ENCODE data around the gene TCF19. TPM values are rescaled to one million over a fixed set of nuclear protein-coding genes. Genes with fewer than 3 reads are reported as not detected.
"Not testable (repeated sequence)": the region's sequence is repeated elsewhere in the genome, so short reads cannot be mapped to it uniquely, and the experiment has no call there.

Gene TCF19
- polyA plus RNA-seq, 3 donors, result 1.4 to 3.9 (median 2.4) TPM

DNA sequence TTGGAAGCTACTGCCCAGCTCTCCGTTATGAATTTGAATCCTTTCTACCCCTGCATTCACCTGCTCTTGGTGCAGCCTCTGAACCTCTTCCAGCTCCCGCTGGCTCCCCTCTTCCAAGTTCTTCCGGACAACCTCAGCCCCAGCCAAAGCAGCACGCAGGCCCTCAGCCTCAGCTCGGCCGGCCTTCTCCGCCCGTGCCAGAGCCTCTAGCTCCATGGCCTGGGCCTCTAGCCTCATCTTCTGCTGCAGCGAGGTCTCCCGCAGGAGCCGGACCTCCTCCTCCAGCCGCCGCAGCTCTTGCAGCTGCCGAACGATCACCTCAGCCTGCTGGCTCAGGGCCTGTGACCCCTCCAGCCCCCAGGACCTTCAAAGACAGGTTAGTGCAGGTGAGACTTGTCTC lies 4.0 kb upstream of the TCF19 start:
- 86 to 96% (median 95%) methylated on average over 15 of the region's 15 CpGs for WGBS, 3 donors
- H3K27ac ChIP-seq (ENCODE audit: low read depth, low read length), result no peak overlapping the region

DNA sequence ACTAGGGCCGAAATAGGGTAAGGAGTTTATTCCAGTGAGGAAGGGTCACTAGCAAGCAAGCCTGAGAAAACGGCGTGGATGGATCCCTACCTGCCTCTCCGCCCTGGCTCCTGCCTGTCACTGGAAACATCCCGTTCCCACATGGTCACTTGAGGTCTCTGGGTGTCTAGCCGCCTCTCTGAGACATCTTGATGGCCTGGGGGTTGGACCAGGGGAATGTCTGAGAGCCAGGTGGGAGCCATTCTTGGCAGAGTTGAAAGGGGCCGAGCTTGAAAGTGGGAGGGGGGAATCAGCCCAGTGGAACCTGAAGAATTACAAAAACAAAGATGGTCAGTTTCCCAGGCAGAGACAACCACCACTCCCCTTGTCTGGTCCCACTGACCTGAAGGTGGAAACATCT lies 1.7 kb upstream of the TCF19 start:
- no peak overlapping the region for H3K27ac ChIP-seq (ENCODE audit: low read depth, low read length)
- 91 to 95% (median 94%) methylated on average over 7 of the region's 7 CpGs for WGBS, 3 donors

DNA sequence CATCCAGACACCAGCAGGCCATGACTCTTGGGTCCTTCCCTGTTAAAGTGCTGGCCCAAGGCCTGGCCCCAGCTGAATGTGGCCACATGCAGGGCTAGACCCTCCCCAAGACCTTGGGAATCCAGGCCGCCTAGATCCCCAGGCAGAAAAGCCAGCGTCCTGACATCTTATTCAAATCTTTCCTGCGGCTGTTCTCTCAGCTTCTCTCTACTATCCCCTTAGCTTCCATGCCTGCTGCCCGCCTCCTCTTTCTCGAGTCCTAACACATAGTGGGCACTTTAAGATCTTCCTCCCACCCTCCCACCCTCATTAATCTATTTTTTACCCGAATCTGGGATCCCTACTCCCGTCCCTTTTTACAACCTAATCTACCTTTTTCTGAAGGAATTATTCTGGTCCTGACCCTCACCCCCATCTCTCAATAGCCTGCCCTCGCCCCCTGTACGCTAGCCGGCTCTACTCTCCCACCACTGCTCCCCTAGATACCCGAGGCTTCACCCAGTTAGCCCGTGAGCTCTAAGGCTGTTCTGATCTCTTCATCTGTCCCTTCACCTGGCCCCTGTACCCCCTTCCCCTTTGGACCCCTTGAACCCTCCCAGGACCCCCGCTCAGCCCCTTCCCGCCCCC lies 763 bp upstream of the TCF19 start, which contains the start of gene CCHCR1:
Gene CCHCR1 (minus strand): TSS at position 290 of the 627 bp plus-strand sequence. CDS start 202 bp downstream, at position 88.
- H3K27ac ChIP-seq (ENCODE audit: low read depth, low read length), result no peak within 1 kb of the TSS
- 3 to 14% (median 12%) methylated on average over 14 of the region's 14 CpGs for WGBS, 3 donors

DNA sequence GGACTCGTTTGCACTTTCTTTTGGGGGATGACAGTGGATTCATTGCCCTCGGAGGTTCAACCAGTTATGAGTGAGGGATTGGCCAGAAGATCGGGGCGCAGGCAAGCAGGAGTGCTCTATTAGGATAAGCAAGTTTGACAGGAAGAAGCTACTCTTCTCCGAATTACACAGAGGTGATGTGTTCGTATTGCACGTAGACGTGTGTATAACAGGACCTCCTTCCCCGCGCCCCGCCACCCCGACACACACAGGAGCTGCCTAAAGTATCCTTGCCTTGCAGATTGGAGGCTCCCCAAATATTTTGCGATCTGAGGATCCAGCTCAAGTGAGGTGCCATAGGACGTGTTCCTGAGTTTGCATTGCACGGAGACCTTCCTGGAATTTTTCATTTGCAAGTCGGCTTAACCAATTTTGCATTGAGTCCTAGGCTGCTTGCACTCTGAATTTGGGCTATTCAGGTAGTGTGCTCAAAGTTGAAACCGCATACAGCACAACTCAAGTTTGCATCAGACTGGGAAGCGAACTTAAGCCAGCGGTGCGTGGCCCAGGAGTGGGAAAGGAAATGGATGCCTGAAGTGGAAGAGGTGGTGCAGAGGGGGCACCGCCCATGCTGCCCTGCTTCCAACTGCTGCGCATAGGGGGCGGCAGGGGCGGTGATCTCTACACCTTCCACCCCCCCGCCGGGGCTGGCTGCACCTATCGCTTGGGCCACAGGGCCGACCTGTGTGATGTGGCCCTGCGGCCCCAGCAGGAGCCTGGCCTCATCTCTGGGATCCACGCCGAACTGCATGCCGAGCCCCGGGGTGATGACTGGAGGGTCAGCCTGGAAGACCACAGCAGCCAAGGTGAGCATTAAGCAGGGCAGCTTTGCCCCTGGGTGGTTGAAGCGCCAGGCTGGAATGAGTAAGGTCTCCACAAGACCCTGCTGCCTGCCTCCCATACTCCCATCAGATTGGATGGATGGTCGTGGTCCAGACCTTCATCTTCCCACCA lies 770 bp downstream of the TCF19 start:
- 20 to 26% (median 23%) methylated on average over 35 of the region's 35 CpGs for WGBS, 3 donors
- H3K27ac ChIP-seq (ENCODE audit: low read depth, low read length), result no peak overlapping the region

DNA sequence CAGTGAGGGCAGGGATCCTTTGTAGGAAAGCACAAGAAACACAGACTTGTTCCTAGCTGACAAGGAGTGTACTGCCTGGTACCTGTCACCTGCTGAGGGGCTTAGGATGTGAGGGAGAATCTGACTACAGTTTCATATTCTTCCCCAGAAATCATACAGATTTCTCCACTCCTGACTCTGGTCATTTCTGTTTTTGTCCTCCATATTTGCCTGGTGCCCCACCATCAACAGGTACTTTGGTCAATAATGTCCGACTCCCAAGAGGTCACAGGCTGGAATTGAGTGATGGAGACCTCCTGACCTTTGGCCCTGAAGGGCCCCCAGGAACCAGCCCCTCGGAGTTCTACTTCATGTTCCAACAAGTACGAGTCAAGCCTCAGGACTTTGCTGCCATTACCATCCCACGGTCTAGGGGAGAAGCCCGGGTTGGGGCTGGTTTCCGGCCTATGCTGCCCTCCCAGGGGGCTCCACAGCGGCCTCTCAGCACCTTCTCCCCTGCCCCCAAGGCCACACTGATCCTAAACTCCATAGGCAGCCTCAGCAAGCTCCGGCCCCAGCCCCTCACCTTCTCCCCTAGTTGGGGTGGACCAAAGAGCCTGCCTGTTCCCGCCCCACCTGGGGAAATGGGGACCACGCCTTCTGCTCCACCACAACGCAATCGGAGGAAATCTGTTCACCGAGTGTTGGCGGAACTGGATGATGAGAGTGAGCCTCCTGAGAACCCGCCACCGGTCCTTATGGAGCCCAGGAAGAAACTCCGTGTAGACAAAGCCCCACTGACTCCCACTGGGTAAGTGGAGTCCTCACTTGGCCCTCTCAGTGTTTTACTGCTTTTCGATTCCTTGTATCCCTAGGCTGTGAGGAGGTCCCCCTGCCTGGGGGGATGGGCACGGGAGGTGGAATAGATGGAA lies 3.1 kb downstream of the TCF19 start:
- no peak overlapping the region for H3K27ac ChIP-seq (ENCODE audit: low read depth, low read length)
- WGBS, 3 donors, result 91 to 92% (median 91%) methylated on average over 19 of the region's 19 CpGs

DNA sequence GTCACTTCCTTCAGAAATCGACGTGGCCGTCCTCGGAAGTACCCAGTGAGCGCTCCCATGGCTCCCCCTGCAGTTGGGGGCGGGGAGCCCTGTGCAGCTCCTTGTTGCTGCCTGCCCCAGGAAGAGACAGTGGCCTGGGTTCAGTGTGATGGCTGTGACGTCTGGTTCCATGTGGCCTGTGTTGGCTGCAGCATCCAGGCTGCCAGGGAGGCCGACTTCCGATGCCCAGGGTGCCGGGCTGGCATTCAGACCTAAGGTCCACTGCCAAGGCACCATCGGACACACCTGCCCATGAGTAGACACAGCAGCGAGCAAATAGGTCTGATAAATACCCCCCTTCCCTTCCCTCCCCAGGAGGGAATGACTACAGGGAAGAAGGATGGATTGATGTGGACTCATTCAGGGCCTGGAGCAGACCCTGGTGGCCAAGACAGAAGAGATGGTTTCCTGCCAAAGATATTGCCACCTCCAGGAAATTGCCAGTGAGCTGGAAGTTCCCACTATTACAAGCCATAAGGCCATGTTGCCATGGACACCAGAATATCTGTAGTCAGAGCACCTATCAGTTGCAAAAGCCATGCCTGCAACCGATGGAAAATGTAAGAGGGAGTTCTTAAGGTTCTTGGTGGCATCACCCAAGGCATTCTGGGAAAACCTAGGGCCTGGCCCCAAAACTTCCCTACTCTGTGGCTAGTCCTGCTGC lies 4.2 kb downstream of the TCF19 start:
- WGBS, 3 donors, result 85 to 88% (median 87%) methylated on average over 13 of the region's 13 CpGs

DNA sequence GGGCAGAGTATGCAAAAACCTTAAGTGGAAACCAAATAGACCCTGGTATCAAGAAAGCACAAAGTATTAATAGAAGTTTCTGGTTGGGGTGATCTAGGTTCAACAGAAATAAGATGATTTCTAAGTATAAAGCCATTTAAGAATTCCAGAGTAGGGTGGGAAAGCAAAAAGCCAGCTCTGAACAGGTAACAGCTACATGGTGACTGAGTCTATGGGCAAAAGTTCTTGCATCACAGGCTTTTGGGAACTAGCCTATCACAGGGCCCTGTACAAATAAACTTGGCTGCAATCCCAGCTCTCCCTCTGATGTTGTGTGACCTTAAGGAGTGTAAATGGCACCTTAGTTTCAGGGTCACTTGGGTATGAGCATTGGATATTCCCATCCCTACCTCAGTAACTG lies 5.5 kb downstream of the TCF19 start:
- no peak overlapping the region for H3K27ac ChIP-seq (ENCODE audit: low read depth, low read length)

More for the DNA sequence above, 4.2 kb downstream of the TCF19 start:
- no peak overlapping the region for H3K27ac ChIP-seq (ENCODE audit: low read depth, low read length)

DNA sequence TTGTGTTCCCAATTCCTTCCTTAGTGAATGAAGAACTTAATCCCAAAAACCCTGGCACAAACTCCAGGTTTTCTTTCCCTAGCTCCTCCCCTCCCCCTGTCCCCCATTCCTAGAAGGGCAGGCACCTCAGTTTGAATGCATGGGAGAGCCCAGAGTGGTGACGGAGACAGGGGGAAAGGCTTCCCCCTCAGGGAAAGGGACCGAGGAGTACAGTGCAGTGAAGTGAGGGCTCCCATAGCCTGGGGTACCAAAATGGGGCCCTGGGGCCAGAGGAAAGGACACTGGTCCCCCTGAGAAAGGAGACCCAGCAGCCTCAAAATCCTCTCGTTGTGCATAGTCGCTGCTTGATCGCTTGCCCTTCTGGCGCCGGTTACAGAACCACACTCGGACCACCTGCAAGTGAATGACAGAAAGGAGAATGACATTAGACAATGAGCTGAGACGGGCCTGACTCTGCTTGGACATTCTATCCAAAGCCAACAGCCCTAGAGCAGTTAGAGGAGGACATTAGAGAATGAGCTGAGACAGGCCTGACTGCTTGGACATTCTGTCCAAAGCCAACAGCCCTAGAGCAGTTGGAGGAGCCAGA lies 6.2 kb downstream of the TCF19 start:
- WGBS, 3 donors, result 90 to 96% (median 91%) methylated on average over 7 to 8 of the region's 9 CpGs
- H3K27ac ChIP-seq (ENCODE audit: low read depth, low read length), result not testable (repeated sequence)

DNA sequence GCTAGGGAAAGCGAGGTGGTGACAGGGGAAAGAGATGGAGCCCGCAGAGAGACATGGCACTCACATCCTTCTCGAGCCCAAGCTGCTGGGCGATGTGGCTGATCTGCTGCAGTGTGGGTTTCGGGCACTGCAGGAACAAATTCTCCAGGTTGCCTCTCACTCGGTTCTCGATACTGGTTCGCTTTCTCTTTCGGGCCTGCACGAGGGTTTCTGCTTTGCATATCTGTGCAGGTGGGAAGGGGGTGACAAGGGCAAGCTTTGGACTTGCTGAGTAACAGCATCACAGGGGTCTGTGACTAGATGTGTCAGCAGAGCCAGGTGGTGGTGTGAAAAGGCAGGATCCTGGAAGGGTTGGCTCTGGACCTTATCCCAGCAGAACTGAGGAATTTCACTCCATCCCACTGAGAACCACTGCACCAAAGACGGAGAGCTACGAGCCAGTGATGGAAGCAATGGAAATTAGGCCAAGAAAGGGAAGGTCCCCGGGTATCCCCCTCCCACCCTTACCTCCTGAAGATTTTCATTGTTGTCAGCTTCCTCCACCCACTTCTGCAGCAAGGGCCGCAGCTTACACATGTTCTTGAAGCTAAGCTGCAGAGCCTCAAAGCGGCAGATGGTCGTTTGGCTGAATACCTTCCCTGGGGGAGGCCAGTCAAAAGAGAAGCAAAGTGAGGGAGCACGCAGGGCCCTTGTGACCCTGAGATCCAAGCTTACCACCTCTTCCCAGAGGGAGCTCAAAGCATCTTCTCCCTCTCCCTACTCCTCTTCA lies 6.9 kb downstream of the TCF19 start:
- 78 to 93% (median 81%) methylated on average over 17 of the region's 17 CpGs for WGBS, 3 donors

DNA sequence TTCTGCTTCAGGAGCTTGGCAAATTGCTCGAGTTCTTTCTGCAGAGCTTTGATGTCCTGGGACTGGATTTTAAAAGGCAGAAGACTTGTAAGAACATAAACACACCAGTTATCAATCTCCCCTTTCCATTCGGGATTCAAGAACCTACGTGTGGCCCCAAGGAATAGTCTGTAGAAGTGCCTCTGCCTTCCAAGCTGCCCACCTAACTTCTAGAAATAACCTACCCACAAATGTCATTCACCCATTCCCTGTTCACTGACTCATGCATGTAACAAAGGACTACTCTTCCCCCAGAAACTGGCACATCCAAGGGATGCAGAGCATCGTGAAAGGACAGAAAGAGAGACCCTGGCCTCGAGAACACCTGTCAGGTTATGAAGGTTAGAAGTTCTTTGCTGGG lies 7.6 kb downstream of the TCF19 start:
- H3K27ac ChIP-seq (ENCODE audit: low read depth, low read length), result no peak overlapping the region
- 68 to 86% (median 77%) methylated on average over 5 of the region's 5 CpGs for WGBS, 3 donors

More for the DNA sequence above, 6.9 kb downstream of the TCF19 start:
- H3K27ac ChIP-seq (ENCODE audit: low read depth, low read length), result not testable (repeated sequence)

DNA sequence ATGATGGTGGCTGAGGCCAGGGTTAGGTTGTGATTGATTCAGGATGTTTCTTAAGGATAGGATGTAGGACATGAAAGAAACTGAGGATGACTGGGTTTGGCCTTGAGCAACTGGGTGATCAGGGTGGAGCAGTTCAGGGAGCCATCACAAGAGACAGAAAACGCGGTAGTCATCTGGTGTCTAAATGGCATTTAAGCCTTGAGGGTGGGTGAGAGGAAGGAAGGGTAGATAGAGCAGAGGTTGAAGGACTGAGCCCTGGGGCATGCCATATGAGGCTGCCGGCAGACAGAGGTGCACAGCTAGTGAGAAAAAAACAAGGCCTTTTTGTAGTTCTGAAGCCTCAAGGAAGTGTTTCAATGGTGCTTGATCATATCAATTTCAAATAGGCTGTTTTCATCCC lies 10.2 kb downstream of the TCF19 start:
- H3K27ac ChIP-seq (ENCODE audit: low read depth, low read length), result no peak overlapping the region
- 76 to 94% (median 87%) methylated on average over 3 of the region's 3 CpGs for WGBS, 3 donors

DNA sequence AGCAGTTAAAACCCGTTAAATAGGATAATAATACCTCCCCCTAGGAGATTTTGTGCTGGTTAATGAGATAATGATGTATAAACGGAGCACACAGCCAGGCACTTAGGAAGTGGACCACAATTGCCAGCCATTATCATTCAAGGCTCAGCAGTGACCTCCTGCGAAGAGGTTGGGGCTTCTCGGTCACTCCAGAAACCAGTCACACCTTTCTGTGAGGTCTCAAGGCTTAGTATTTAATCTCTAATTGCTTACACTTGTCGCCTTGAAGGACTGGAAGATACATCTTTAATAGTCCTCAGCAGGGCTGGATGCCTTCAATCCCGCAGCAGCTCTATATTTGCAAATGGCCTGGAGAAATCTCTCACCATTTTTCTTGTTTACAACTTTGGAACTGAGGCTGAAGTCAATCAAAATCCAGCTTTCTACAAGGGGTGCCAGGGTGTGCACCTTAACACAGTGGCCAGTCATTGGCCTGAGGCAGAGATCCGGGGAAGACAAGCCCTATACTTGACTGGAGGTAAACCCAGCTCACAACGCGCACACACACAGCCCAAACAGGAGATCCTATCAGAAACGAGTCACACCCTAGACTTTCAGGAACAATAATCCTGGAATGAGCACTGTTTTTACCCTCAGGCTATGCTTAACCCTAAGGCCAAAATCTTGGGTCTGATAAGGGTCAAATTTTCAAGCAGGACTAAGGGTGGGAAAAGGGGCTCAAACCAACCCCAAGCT lies 10.9 kb downstream of the TCF19 start:
- no peak overlapping the region for H3K27ac ChIP-seq (ENCODE audit: low read depth, low read length)
- WGBS, 3 donors, result 81 to 86% (median 85%) methylated on average over 10 of the region's 10 CpGs

DNA sequence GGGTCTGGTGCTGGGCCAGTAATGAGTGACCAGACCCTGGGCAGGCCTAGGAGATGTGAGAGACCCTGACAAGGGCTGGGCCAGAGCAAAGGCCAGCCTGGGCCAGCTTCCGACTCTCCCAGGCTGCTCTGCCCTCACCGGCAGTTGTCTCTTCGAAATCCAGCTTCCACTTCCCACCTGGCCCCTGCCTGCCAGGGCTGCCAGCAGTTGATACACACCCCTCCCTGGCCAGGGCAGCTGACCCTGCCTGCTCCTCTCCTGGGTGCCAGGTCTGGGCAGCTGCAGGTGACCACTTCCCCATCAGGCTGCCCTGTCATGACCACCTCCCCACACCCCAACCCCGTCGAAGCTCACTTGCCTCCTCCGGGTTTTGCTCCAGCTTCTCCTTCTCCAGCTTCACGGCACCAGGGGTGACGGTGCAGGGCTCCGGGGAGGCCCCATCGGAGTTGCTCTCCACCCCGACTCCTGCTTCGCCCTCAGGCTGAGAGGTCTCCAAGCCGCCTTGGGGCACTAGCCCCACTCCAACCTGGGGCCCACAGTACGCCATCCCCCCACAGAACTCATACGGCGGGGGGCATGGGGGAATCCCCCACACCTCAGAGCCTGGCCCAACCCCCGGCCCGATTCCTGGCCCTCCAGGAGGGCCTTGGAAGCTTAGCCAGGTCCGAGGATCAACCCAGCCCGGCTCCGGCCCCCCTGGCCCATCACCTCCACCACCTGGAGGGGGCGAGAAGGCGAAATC lies 11.6 kb downstream of the TCF19 start:
- H3K27ac ChIP-seq (ENCODE audit: low read depth, low read length), result not testable (repeated sequence)
- 65 to 78% (median 71%) methylated on average over 22 to 23 of the region's 23 CpGs for WGBS, 3 donors

DNA sequence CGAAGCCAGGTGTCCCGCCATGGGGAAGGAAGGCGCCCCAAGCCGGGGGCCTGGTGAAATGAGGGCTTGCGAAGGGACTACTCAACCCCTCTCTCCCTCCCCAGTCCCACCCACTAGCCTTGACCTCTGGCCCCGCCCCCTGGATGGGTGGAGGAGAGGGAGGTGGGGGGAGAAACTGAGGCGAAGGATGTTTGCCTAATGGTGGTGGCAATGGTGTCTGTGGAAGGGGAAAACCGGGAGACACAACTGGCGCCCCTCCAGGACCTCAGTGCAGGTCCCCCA lies 12.2 kb downstream of the TCF19 start, which contains the start of gene POU5F1:
Gene POU5F1 (minus strand): TSS at position 83 of the 282 bp plus-strand sequence. CDS start 62 bp downstream, at position 21.
- WGBS, 3 donors, result 57 to 77% (median 75%) methylated on average over 6 to 9 of the region's 9 CpGs
- H3K27ac ChIP-seq (ENCODE audit: low read depth, low read length), result no peak within 1 kb of the TSS

DNA sequence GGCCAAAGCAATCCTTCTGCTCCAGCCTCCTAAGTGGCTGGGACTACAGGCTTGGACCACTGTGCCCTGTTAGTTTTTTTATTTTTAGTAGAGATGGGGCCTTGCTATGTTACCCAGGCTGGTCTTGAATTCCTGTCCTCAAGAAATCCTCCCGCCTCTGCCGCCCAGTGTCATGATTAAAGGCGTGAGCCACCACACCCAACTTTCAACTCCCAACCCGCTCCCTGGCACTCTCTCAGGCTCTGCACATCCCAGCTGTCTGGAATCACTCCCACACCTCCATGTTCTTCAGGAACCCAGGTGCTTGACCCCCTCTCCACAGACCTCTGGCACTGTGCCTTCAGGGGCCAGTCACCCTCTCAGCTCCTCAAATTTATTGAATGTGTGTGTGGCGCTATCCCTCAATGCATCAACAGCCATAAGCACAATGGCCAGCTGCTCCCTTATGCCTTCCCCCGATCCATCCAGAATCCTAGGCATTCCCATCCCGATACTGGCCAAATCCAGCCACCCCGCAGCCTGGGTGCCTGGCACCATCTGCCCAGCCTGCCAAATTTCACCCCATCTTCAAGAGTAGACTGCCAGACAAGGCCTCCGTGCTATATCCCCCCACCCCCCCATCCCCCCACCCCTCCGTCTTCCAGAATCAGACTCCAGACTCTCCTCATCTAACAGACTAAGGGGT lies 12.7 kb downstream of the TCF19 start:
- 89 to 92% (median 92%) methylated on average over 10 of the region's 10 CpGs for WGBS, 3 donors

More for the DNA sequence above, 12.7 kb downstream of the TCF19 start:
- no peak overlapping the region for H3K27ac ChIP-seq (ENCODE audit: low read depth, low read length)

Data from adipose tissue (tissue), 3 donors.